GM08714 (cell line): Measurements from ENCODE around the gene ANKRD23.
"Not testable (repeated sequence)": the region's sequence is repeated elsewhere in the genome, so short reads cannot be mapped to it uniquely, and the experiment has no call there.

ENCODE experiments used
- H3K4me3 ChIP-seq: fragments of 200-500 bp; sonication (Bioruptor generic); 2 replicates; pipeline ENCODE4 v1.5.1; 2014; ENCODE audit warnings: mild to moderate bottlenecking, low read length, inconsistent platforms
- ZNF274 ChIP-seq: IDR thresholded peaks from 2 replicates; pipeline ENCODE4 v1.6.1; 2012; ENCODE audit warnings: mild to moderate bottlenecking, low read depth, low read length

The ANKRD23 gene

GRCh38 chr2:96843538-96844268 is at the start of gene ANKRD23:
ANKRD23 (minus strand) TSS chr2:96844021; CDS start chr2:96843992, 29 bp downstream.
- no peak within 1 kb of the TSS for H3K4me3 ChIP-seq
- TF ChIP-seq ZNF274, result no peak

GRCh38 chr2:96891591-96892333 is 47.9 kb upstream of the ANKRD23 start:
- no peak overlapping the region for H3K4me3 ChIP-seq
- TF ChIP-seq ZNF274, result no peak

DNA sequence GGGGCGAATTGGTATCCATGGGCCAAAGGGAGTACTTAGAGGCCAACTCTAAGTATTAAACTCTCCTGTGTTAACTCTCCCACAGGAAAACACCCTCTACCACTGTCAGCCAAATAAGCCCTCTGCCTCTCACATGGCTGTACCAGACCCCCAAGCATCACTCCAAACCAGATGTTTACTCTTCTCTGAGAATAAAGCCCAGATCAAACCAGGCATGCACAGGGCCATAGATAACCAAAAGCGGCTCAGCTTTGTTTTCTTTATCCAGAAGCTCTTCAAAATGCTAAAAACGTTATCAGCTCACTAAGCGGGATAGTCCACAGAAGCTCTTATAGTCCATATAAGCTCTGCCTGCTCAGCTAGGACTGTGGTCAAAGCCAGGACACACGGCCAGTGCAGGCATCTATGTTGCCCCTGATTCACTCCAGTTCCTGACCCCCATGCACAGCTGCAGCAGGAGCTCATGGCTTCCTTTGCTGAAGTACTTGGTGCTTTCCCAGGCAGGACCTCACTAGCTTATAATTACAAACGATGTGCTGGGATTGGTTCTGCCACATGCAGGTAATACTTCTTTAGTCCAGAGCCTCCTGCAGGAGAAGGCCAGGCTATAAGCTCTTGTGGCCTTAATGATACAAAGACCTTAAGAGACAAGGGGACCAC is 47.0 kb upstream of the ANKRD23 start:
- no peak for TF ChIP-seq ZNF274
- no peak overlapping the region for H3K4me3 ChIP-seq

DNA sequence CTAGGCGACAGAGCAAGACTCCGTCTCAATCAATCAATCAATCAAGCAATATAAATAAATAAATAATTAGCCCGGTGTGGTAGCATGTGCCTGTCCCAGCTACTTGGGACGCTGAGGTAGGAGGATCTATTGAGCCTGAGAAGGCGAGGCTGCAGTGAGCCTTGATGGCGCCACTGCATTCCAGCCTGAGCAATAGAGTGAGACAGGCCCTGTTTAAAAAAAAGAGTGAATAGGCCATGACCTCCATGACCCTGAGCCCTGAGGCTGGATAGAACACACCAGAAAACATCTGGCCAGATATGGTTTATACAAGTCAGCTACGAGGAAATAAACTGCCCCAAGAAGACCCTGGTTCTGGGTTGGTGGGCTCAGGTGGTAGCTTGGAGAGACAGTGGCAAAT is 46.4 kb upstream of the ANKRD23 start:
- TF ChIP-seq ZNF274, result no peak
- no peak overlapping the region for H3K4me3 ChIP-seq

GRCh38 chr2:96889502-96889901 is 45.7 kb upstream of the ANKRD23 start:
- not testable (repeated sequence) for H3K4me3 ChIP-seq

GRCh38 chr2:96888072-96889011 is 44.5 kb upstream of the ANKRD23 start:
- TF ChIP-seq ZNF274, result no peak

GRCh38 chr2:96887493-96888012 is 43.7 kb upstream of the ANKRD23 start:
- H3K4me3 ChIP-seq, result no peak overlapping the region
- TF ChIP-seq ZNF274, result no peak

More at GRCh38 chr2:96888072-96889011, 44.5 kb upstream of the ANKRD23 start:
- H3K4me3 ChIP-seq, result no peak overlapping the region

- TF ChIP-seq ZNF274, result no peak
- H3K4me3 ChIP-seq, result no peak overlapping the region
Observed at GRCh38 chr2:96885432-96886347, 41.9 kb upstream of the ANKRD23 start.

- TF ChIP-seq ZNF274, result no peak
- H3K4me3 ChIP-seq, result no peak overlapping the region
Observed at GRCh38 chr2:96884299-96885094, 40.7 kb upstream of the ANKRD23 start.

- TF ChIP-seq ZNF274, result no peak
Observed at GRCh38 chr2:96883306-96883705, 39.5 kb upstream of the ANKRD23 start.

GRCh38 chr2:96882906-96883305 is 39.1 kb upstream of the ANKRD23 start:
- TF ChIP-seq ZNF274, result no peak

More at GRCh38 chr2:96883306-96883705, 39.5 kb upstream of the ANKRD23 start:
- H3K4me3 ChIP-seq, result no peak overlapping the region

GRCh38 chr2:96882230-96882629 is 38.4 kb upstream of the ANKRD23 start:
- no peak overlapping the region for H3K4me3 ChIP-seq
- no peak for TF ChIP-seq ZNF274

More at GRCh38 chr2:96882906-96883305, 39.1 kb upstream of the ANKRD23 start:
- no peak overlapping the region for H3K4me3 ChIP-seq
